SU-DHL-6 (cell line): ENCODE data around the gene ADRA2B.

Experiments used
- EZH2phosphoT487 ChIP-seq: fragments of 200-600 bp; sonication (generic), shearing (Covaris generic); conservative IDR thresholded peaks from 2 replicates; pipeline ENCODE4 v1.6.1; 2018; ENCODE audit warnings: mild to moderate bottlenecking, antibody characterized with exemption, low read length, moderate library complexity, mixed read lengths
- TF ChIP-seq, protein P1 (sequence below): fragments of 200-600 bp; sonication (generic); IDR thresholded peaks from one replicate; pipeline ENCODE4 v1.5.1; 2017; ENCODE audit warnings: antibody characterized with exemption, mild to moderate bottlenecking, low read length, moderate library complexity; ENCODE audit not compliant: insufficient read depth, poor library complexity, severe bottlenecking

DNA sequence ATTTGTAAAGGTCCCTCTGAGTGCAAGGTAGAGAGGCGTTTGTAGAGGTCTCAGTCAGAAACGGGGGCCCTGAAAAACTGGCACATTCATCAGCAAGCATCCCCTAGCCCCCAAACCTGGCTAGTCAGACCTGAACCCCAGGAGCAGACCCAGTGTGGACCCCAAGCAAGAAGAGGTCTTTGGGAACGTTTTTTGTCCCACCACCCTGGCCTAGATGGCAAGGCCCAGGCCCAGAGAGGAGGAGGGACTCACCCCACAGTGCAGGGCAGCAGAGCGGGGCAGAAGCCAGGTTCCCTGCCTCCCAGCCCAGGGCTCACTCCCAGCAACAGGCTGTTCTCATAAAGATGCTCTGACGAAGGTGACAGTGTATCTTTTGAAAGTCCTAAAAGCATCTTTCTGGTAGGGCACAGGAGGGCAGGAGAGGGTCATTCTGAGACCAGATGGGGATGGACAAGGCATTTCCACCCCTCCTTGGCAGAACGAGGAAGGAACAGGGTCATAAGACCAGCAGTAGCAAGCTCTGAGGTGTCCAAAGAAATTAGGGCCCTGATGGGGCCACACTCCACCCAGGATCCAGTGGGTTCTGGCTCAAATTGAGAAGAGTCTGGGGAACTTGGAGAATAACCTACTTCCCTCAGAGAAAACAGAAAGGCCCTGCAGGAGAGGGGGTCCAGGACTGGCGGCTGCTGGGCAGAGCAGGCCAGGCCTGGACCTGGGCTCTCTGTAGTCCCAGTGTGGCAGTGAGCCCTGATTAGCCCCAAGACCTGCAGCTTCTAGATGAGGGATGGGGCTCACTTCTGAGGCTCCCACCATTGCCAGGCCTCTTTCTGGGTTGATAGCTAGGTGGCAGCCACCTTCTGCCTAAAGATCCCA, 18.2 kb downstream of the ADRA2B start:
- TF ChIP-seq, protein P1, sequence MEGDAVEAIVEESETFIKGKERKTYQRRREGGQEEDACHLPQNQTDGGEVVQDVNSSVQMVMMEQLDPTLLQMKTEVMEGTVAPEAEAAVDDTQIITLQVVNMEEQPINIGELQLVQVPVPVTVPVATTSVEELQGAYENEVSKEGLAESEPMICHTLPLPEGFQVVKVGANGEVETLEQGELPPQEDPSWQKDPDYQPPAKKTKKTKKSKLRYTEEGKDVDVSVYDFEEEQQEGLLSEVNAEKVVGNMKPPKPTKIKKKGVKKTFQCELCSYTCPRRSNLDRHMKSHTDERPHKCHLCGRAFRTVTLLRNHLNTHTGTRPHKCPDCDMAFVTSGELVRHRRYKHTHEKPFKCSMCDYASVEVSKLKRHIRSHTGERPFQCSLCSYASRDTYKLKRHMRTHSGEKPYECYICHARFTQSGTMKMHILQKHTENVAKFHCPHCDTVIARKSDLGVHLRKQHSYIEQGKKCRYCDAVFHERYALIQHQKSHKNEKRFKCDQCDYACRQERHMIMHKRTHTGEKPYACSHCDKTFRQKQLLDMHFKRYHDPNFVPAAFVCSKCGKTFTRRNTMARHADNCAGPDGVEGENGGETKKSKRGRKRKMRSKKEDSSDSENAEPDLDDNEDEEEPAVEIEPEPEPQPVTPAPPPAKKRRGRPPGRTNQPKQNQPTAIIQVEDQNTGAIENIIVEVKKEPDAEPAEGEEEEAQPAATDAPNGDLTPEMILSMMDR, result no peak
- TF ChIP-seq EZH2phosphoT487, result no peak
